Measurements from ENCODE around the gene CRACR2A. TPM values are rescaled to one million over a fixed set of nuclear protein-coding genes. Genes with fewer than 3 reads are reported as not detected.

Gene CRACR2A, protein sequence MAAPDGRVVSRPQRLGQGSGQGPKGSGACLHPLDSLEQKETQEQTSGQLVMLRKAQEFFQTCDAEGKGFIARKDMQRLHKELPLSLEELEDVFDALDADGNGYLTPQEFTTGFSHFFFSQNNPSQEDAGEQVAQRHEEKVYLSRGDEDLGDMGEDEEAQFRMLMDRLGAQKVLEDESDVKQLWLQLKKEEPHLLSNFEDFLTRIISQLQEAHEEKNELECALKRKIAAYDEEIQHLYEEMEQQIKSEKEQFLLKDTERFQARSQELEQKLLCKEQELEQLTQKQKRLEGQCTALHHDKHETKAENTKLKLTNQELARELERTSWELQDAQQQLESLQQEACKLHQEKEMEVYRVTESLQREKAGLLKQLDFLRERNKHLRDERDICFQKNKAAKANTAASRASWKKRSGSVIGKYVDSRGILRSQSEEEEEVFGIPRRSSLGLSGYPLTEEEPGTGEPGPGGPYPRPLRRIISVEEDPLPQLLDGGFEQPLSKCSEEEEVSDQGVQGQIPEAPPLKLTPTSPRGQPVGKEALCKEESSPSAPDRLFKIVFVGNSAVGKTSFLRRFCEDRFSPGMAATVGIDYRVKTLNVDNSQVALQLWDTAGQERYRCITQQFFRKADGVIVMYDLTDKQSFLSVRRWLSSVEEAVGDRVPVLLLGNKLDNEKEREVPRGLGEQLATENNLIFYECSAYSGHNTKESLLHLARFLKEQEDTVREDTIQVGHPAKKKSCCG
- 5.2 TPM for total RNA-seq
- long read RNA-seq, partial matches to known transcripts = 0 of 1 reads
- long read RNA-seq, other reads (novel, unspliced or antisense) = 1 of 1 reads

DNA sequence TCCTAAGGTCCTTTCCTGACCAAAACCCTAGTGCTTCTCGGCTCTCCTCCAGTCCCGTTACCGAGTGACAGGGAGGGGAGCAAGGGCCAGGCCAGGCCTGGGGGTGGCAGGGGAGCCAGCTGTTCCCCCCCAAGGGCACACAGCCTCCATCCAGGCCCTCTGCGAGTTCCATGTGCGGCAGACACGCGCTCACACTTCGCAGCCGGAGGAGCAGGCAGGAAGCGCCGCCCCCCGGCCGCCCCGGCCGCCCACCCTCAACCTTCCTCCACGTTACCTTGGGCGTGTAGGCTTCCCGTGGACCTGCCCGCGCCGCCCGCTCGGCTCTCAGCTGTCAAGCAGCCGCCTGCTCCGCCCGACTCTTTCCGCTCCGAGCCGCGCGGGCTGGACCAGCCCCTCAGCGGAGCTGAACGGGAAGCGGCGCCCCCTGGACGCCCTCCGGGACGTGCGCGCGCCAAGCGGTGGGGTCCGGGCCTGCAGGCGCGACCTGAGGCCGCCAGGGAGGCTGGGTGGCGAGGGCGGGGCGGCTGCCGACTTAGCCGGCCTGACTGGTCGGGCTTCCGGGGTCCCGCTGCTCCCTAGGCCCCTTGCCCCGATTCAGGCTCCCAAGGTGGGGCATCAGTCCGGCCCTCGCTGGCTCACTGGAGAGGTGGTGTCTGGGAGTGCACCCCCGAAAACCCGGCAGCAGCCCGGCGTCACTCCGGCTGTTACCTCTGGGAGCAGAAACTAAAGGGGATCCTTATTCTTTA is at the start of gene CRACR2A:
Gene CRACR2A (minus strand): TSS at position 369 of the 746 bp plus-strand sequence. CDS start 56,110 bp downstream, outside the sequence.
- intact Hi-C loops (cut with DNase I) = no loop called here
- peak; percentile 84 for DNase-seq
- ATAC-seq (ENCODE audit: poor library complexity) = peak; percentile 88

DNA sequence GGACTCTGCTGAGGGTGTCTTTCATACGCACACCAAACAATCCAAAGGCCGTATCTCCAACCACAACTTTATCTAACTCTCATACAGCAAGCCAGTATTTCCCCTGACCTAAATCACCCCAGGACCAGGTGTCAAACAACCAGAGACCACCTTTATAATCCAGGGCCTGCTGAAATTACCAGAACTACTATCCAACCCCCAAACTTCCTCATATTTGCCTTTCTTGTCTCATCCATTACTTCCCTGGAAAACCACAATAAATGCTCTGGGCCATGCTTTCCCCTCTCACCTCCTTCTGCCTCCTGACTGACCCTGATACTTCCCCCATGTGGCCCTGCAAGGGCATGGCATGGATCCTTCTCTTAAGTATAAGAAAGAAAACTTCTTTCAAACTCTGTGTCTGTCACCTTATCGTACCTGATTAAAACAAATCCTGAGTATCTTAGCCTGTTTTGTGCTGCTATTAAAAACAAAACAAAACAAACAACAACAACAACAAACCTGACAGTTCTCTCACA is 44.7 kb upstream of the CRACR2A start:
- DNase-seq (no peak), ATAC-seq (ENCODE audit: poor library complexity) (no peak)
- intact Hi-C loops (cut with DNase I) = no loop called here

DNA sequence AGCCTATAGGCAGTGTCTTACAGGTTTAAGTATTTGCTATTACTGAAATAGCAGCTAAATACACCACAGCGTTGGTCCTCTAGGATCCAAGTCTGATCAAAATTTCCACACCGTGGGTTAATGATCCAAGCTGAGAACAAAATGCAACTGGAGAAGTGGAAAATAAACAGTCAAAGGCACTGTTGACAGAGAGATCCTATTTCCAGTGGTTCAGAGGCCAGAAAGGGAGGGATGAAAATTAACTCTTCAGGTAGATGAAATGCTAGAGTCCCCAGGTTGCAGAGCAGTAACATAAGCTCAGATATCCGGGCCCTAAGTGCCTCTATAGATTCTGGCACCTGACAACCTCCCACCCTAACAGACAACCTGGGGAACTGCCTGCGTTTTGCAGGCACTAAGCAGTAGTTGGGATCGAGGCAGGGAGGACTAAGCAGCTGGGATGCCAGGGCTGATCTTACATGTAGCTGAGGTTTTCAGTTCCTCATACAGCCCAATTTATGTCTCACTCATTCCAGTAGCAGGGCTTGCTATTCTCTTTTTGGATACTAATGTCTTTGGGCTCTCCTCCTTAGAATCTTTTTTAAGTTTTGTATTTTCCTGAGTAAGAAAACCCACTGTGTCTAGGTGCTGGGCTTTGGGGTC is 42.7 kb upstream of the CRACR2A start:
- no peak for ATAC-seq (ENCODE audit: poor library complexity)
- DNase-seq = no peak
- intact Hi-C loops (cut with DNase I) = no loop called here

DNA sequence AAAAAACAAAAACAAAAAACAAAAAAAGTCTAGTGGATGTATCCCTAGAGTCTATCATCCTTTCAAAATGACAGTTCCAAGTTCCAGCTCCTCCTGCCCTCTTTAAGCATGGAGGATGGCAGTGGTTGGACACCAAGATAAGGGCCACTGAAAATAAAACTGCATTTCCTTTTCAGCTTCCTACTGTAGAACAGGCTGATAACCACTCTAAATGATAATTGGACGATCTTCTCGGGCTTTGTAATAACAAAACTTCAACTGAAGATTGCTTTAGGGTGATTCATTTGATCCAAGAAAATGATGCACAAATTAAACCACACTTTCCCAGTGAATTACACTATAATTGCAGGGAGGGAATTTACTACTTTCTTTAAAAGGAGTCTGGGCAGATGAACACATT is 42.2 kb upstream of the CRACR2A start:
- no peak for DNase-seq
- intact Hi-C loops (cut with DNase I) = no loop called here
- no peak for ATAC-seq (ENCODE audit: poor library complexity)

DNA sequence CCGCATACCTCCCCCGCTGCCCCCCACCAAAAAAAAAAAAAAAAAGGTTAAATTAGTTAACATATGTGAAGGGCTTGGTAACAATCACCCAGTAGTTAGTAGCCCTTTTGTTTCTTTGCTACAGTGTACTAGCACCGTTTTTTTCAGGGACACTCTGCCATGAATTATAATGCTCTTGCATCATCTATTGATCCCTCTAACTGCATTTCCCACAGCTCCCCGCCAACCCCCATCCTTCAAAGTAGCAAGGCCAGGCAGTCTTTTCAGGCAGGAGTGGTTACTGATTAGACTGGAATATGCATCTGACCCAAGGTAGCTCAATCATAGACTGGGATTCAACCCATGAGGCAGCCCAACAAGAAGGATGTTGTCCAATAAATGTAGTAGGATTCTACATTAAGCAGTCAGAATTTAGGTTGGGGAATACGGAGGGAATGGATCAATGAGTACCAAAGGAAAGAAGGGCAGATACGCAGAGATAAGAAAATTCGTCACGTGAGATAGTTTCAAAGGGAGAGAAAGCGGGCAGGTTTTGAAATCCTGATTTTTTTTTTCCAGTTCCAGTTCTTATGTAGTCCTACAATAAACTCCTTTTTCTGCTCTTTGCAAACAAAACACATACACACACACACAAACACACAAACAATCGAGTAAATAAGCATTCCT is 39.8 kb upstream of the CRACR2A start:
- no peak for ATAC-seq (ENCODE audit: poor library complexity)
- intact Hi-C loops (cut with DNase I) = no loop called here

DNA sequence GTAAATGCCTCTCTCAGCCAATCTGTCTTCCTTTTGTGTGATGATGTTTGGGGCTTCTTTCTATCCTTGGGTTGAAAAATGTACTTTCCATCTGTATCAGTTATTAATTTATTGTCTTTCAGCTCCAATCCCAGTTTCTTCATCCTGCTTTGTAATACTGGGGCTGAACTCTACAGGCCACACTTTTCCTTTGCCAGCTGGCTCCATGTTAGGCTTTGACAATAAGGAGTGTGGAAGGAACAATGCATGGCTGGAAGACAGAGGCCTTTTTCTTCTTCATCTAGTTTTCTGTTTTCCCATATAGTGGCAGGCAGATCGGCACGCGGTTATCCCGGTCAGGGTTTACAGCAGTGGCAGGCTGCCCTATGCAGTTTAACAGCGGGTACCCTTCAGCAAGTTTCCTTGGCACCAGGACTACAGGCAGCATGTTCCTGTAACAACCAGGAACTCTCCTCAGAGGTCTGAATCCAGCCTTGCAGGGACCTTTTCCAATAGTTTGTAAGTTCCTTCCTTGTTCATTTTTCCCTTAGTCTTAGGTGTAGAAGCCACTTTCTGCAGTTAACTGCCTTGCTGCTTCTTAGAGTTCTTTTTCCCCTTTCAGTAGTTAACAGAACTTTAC is 38.5 kb upstream of the CRACR2A start:
- ATAC-seq (ENCODE audit: poor library complexity) (peak; percentile 67), DNase-seq (no peak)
- intact Hi-C loops (cut with DNase I) = no loop called here

More for the DNA sequence above, 39.8 kb upstream of the CRACR2A start:
- no peak for DNase-seq

DNA sequence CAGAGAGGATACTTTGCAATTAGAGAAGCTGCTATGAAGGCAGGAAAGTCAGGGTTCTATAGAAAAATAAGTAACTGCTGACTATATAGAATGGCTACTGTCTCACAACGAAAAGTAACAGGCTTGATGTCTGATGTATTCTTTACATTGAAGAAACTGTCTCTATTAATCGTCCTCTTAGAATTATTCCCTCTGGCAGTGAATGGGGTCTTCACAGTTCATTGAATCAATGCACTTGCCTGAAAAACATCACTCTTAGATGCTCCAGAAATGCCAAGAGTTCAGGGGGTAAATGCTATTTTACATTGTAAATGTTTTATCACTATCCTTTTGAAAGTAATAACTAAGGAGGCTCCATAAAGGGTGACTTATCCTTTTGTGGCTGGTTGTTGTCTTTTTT is 37.7 kb upstream of the CRACR2A start:
- DNase-seq (no peak), ATAC-seq (ENCODE audit: poor library complexity) (no peak)
- intact Hi-C loops (cut with DNase I) = no loop called here

DNA sequence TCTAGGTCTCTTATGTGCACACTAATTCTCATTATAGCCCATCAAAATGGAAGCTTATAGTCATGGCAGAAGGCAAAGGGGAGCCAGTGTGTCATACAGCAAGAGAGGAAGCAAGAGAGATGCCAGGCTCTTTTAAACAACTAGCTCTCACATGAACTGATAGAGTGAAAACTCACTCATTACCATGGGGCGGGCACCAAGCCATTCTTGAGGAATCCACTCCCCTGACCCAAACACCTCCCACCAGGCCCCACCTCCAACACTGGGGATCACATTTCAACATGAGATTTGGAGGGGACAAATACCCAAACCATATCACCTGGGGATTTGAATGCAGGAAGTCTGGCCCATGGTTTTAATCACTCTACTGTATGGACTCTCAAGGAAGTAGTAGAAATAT is 36.9 kb upstream of the CRACR2A start:
- no peak for ATAC-seq (ENCODE audit: poor library complexity)
- no peak for DNase-seq
- intact Hi-C loops (cut with DNase I) = no loop called here

DNA sequence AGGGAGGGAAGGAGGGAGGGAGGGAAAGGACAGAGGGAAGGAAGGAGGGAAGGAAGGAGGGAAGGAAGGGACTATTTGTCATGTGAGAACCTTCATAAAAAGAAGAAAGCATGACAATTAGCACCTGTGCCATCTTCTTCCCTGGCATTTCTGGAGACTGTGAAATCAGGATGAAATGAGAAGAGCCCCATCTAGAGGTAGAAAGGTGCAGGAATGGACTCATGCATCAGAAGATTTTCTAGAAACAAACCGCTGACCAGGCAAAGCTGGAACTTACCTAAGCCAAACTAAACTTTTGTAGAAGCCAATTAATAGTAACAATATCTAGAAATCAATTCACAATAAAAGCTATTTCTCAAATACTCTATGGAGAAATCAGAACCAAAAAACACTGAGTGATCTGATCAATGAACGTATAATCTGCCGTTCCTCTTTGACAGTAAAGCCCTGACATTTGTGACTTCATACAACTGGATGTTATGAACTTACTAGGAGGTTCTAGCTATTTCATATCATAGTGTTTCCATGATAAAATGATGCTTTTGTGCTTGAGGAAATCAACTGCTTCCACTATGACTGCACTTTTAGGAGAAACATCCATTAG is 24.4 kb upstream of the CRACR2A start:
- intact Hi-C loops (cut with DNase I) = loop anchor here (5.0 to 10.0 kb wide), 2 partner anchors 93 to 475 kb away; no protein-coding TSS in a partner anchor
- ATAC-seq (ENCODE audit: poor library complexity) (peak; percentile 77), DNase-seq (no peak)

DNA sequence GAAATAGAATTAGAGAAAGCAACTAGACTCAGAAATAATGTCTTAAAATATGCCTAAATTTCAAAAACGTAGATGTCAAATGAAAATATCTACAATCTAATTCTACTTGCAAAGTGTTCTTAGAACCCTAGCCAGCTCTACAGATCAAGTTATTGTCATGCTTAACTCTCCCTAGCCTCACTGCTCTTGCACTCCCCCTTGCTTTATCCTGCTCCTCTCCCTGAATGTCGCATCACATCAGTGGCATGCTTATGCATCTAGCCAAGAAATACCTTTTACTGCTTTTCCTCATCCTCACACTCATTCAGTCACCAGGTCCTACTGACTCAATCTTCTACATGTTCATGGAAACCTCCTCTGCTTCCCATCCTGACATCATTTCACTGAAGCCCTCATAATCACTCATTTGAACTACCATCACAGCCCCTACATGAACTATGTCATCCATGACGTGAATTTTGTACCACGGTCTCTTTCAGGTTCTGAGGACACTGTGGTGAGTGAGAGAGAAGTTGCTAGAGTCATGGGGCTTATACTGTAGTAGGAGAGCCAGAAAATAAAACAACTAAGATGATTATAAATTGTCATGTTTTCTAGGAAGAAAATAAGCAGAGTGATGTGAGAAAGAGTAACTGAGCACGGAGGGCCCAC is 22.6 kb upstream of the CRACR2A start:
- DNase-seq (no peak), ATAC-seq (ENCODE audit: poor library complexity) (no peak)
- intact Hi-C loops (cut with DNase I) = loop anchor here (2.0 to 10.0 kb wide), 3 partner anchors 91 to 473 kb away; no protein-coding TSS in a partner anchor

DNA sequence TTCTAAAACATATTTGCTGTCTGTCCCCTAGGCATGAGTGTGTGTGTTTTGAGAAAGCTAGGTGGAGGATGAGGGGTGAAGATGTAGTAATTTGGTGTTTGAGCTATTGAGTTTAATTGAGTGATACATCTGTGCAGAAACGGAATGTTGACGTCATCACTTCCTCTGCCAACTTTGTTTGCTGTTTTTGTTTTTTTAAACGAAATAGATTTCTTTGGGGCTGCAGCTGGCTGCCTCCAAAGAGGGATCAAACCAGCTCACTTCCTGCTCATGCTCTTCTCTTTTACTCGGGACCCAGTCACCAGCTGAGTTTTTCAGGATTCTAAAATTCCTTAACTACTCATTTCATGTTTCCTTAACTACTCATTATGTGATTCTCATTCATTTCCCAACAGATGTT is 19.5 kb upstream of the CRACR2A start:
- intact Hi-C loops (cut with DNase I) = loop anchor here (10.0 kb wide), 1 partner anchor 88 kb away; no protein-coding TSS in a partner anchor
- ATAC-seq (ENCODE audit: poor library complexity) (no peak), DNase-seq (no peak)

DNA sequence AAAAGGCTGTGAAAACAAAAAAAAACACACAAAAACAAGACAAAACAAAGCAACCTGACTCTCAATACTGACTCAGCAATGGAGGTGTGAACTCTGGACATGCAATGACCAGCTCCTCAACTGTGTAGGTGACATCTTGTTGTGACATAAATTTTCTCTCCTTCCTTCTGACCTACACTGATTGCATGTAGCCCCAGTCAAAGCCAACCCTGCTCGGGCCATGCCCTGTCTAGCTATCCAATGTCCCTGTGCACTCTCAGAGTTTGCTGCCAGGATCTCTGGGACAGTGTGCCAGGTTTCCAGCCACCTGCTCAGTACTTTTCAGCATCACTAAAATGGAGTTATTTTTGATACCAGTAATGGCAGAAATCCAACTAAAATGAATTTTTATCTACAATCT is 18.9 kb upstream of the CRACR2A start:
- intact Hi-C loops (cut with DNase I) = loop anchor here (10.0 kb wide), 1 partner anchor 87 kb away; no protein-coding TSS in a partner anchor
- peak; percentile 97 for ATAC-seq (ENCODE audit: poor library complexity)
- DNase-seq = peak; percentile 66

DNA sequence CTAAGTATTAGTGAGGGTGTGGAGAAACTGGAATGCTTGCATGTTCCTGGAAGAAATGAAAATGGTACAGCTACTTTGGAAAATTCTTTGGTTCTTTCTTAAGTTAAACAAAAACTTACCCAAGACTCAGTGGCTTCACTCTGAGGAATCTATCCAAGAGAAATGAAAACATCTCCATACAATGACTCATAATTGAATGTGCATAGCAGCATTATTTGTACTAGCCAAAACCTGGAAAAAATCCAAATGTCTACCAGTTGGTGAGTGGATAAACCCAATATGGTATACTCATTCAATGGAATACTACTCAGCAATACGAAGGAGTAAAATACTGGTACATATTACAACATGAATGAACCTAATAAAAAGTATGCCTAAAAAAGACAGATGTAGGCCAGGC is 18.0 kb upstream of the CRACR2A start:
- ATAC-seq (ENCODE audit: poor library complexity) = no peak
- intact Hi-C loops (cut with DNase I) = loop anchor here (10.0 kb wide), 1 partner anchor 86 kb away; no protein-coding TSS in a partner anchor
- no peak for DNase-seq

DNA sequence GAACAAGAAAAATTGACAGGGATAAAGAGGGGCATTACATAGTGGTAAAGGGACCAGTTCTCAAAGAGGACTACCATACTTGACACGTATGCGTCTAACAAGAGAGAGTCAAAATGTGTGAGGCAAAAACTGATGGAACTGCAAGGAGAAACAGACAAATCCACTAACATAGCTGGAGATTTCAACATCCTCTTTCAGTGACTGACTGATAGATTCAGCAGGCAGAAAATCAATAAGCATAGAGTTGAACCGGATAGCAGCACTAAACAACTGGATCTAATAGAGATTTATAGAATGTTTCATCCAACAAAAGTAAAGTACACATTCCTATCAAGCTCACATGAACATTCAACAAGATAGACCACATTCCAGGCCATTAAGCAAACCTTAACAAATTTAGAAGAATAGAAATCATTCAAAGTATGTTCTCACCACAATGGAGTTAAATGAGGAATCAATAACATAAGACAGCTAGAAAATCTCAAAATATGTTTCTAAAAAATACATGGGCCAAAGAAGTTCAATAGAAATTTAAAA is 16.1 kb upstream of the CRACR2A start:
- DNase-seq = no peak
- intact Hi-C loops (cut with DNase I) = no loop called here
- ATAC-seq (ENCODE audit: poor library complexity) = no peak

DNA sequence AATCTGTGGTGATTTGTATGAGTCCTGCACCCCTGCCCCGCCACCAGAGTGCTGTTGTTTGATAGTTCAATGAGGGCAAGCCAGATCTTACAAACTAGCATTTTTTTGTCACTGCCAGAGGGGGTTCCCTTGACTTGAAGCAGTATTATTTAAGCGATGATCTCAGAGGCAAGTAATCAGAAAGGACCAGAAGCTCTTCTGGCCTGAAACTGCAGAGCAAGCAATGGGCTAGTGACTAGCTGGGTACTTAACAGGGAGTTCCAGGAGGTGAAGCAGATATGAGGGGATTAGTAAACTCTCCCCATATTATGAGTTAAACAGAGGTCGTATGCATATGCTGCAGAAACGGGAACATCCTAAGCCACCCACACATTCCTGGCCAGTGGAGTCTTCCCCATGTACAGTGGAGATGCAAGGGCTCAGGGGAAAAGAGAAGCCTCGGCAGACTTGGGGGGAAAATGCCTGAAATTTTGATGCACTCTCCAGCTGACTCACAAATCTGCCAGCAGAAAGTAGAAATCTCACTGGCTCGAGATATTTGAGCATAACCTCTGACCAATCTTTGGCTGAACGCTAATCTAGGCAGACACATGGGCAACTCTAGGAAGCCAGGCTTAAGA is 8.3 kb upstream of the CRACR2A start:
- DNase-seq (no peak), ATAC-seq (ENCODE audit: poor library complexity) (no peak)
- intact Hi-C loops (cut with DNase I) = no loop called here

DNA sequence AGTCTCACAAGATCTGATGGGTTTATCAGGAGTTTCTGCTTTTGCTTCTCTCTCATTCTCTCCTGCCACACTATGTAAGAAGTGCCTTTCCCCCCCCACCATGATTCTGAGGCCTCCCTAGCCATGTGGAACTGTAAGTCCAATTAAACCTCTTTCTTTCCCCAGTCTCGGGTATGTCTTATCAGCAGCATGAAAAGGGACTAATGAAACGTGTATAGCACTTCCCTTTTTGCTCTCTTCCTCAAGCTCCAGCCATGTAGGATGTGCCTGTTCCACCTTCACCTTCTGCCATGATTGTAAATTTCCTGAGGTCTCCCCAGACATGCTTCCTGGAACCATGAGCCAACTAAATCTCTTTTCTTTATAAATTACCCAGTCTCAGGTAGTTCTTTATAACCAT is 7.0 kb upstream of the CRACR2A start:
- intact Hi-C loops (cut with DNase I) = no loop called here
- no peak for ATAC-seq (ENCODE audit: poor library complexity)
- no peak for DNase-seq

All from Right ventricle myocardium superior (tissue), 1 donor.